Stimulated activated CD4-positive, alpha-beta T cell treated with anti-CD3 and anti-CD28 coated beads, Interleukin-1b, Interleukin-23, amount 100 ng/mL, for 24 hours (primary cell): ENCODE data around the gene AQP9.

ENCODE experiments used
- DNase-seq, 4 experiments: peaks; one replicate each; pipeline ENCODE4 v3.0.0-alpha.2; 2020; ENCODE audit warnings: low read depth in 4 of 4, low spot score in 1 of 4

Gene AQP9

DNA sequence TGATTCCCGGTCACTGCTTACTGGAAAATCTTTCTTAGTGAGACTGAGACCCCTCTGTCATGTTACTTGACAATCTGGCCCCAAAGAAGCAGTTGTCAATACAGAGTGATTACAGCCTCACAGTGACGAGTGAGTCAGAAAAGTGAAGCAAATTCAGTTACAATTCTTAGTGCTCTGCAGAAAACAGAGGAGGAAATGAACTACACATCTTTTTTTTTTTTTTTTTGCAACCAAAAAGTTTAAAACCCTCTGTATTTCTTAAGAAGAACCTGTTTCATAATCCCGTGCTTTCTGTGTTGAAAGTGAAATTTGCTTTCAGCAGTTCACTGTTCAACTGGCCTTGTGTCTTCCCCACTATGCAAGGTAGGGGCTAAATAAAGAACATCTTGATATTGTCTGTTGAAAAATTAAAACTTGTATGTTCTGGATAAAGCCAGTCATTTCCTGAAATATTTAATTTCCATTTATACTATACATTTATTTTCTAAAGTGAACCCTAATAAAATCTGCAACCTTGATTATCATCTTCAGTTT lies 1.9 kb downstream of the AQP9 start:
- no peak for DNase-seq

- no peak for DNase-seq
These were observed 3.7 kb downstream of the AQP9 start for GRCh38 chr15:58141894-58142293.

GRCh38 chr15:58142827-58143461 lies 4.8 kb downstream of the AQP9 start:
- no peak for DNase-seq

GRCh38 chr15:58145606-58146005 lies 7.4 kb downstream of the AQP9 start:
- no peak for DNase-seq

DNA sequence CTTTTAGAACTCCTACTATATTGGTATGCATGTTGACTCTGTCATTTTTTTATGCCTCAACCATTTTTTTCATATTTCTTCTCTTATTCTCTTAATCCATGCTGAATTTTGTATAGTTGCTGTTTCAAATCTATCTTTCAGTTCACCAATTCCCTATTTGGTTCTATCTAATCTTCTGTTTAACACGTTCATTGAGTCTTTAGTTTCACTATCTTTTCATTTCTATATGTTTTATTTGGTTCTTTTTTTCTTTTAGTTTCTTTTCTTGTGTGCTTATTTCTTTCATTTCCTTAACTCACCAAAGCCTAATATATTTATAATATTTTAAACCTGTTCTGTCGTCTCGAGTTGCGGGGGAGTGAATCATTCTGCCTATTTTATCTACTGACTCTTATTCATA lies 8.0 kb downstream of the AQP9 start:
- DNase-seq, result no peak

GRCh38 chr15:58146749-58147148 lies 8.6 kb downstream of the AQP9 start:
- DNase-seq, result no peak

DNA sequence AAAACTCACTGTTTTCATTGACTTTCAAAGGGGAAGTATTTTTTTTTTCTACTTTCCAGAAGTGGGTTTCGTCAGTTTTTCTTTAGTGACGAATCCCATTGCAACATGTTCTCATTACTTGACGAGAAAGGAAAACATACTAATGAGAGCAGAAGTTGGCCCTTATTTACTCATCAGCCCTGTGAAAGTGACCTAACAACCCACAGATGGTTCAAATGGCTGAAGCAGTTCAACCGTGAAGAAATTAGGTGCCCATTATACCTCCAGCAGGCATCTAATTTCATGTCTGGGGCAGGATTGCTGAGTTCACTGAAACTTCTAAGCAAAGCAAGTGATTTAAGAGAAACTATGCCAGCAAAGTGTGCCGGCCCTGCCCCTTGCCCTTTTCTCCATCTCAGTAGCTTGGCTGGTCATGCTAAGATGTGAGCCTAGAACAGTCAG lies 9.0 kb downstream of the AQP9 start:
- DNase-seq, result no peak

GRCh38 chr15:58148120-58148519 lies 9.9 kb downstream of the AQP9 start:
- DNase-seq, result no peak

DNA sequence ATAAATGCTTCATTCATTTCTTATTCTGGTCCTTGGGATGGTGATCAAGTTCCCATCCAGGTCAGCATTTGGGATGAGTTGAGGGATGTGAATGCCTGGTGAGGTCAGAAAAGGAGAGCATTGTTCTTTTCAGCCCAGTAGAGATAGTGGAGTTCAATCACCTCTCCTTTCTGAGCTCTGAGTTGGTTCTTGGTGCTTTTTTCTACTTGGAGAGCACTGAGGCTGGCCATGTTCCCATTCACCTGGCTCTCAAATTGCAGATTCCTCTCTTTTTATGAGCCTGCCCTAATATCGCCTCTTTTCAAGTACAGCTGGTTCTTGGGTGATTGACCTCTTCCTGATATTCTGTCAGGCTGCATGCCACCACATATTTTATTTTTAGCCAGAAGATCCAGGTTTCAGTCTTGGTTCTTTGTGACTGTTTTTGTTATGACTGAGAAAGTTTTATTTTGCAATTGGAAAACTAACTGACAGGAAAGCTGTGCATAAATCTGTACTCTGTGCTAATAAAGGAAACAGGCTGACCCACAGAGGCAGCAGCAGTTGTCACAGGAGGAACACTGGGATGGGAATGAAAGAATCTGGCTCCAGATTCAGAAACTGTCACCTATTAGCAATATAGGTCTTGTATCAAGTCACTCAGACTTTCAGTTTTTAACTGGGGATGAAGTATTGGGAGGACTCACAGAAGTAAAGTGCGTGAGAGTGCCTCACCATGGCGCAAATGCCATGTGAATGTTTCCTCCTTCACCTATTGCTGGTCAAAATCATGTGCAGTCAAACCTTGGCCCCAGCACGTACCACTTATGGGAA lies 10.7 kb downstream of the AQP9 start:
- no peak for DNase-seq

GRCh38 chr15:58154769-58155168 lies 16.6 kb downstream of the AQP9 start:
- no peak for DNase-seq

- DNase-seq, result no peak
These were observed 21.7 kb downstream of the AQP9 start for GRCh38 chr15:58159827-58160386.

- no peak for DNase-seq
These were observed 23.3 kb downstream of the AQP9 start for GRCh38 chr15:58161436-58161930.

DNA sequence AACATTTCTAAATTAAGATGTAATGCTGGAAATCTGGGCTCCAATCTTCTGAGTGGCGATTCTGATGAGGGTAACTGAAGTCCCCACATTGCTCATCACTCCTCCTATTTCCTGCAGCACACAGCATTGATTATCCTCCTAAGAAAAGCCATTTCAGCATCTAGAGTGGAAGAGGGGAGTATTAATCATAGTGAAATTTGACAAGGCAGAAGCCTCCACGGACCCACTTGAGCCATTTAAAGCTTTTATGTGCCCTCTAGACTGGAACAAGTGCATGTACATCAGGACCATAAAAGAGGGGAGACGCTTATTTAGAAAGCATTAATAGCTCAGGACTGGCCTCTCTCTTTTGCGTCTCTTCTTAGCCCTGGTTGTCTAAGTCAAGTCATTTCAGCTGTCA lies 25.8 kb downstream of the AQP9 start:
- no peak for DNase-seq

- DNase-seq, result no peak
These were observed 26.7 kb downstream of the AQP9 start for GRCh38 chr15:58164926-58165325.

- no peak for DNase-seq
These were observed 27.5 kb downstream of the AQP9 start for GRCh38 chr15:58165661-58166060.

- DNase-seq, result no peak
These were observed 29.0 kb downstream of the AQP9 start for GRCh38 chr15:58167095-58167691.

DNA sequence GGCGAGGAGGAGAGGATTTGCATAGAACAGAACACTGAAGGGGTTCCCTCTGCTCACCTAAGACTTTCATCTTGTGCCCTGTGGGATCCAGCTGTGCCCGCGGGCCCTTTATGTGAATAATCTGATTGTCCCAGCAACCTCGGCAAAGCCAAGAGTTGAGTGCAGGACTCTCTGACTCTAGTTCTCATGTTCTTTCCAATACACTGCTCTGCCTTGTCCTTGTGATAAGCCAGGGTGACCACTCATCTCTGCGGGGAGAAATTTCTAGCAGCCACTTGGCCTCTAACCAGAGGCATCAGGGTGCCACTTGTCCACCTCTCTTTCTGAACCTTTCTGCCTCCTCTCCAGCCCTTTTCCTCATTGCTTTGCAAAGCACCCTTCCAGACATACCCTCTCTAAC lies 31.8 kb downstream of the AQP9 start:
- no peak for DNase-seq

- no peak for DNase-seq
These were observed 33.4 kb downstream of the AQP9 start for GRCh38 chr15:58171476-58172061.

GRCh38 chr15:58174709-58175108 lies 36.5 kb downstream of the AQP9 start:
- DNase-seq, result no peak

GRCh38 chr15:58175955-58176354 lies 37.8 kb downstream of the AQP9 start:
- DNase-seq, result no peak

DNA sequence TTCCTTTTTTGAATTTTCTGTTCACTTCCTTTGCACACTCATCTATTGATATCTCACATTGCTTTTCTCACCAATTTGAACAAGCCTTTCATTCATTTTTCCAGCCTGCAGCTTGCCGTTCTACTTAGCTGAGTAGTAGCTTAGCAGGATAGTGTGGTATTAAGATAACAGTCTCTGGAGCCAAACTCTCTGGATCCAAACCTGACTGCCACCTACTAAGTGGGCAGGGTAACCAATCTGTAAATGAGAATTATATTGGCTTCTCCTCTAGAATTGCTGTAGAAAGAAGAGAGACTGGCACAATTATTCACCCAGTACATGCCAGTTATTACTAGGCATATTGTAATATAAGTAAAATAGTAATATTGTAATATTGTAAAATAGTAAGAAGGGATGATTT lies 40.5 kb downstream of the AQP9 start:
- DNase-seq, result no peak
